ENCODE measurements around the gene ASPN.

ASPN gene

GRCh38 chr9:92482329-92482728, at the start of gene ASPN:
Gene ASPN (minus strand): TSS chr9:92482506.
- no peak for DNase-seq

- DNase-seq: no peak
Observed at GRCh38 chr9:92530893-92531292, 48.6 kb upstream of the ASPN start.

- no peak for DNase-seq
Observed at GRCh38 chr9:92529124-92529523, 46.8 kb upstream of the ASPN start.

GRCh38 chr9:92528522-92528849, 46.2 kb upstream of the ASPN start:
- no peak for DNase-seq

- DNase-seq: no peak
Observed at GRCh38 chr9:92527832-92528521, 45.7 kb upstream of the ASPN start.

- no peak for DNase-seq
Observed at GRCh38 chr9:92527291-92527828, 45.1 kb upstream of the ASPN start.

- no peak for DNase-seq
Observed at GRCh38 chr9:92525306-92525705, 43.0 kb upstream of the ASPN start.

GRCh38 chr9:92524881-92525280, 42.6 kb upstream of the ASPN start:
- DNase-seq: no peak

GRCh38 chr9:92522983-92523970, 41.0 kb upstream of the ASPN start:
- no peak for DNase-seq

- DNase-seq: no peak
Observed at GRCh38 chr9:92520837-92521236, 38.5 kb upstream of the ASPN start.

- DNase-seq: no peak
Observed at GRCh38 chr9:92518199-92518598, 35.9 kb upstream of the ASPN start.

- no peak for DNase-seq
Observed at GRCh38 chr9:92517046-92517445, 34.7 kb upstream of the ASPN start.

GRCh38 chr9:92516521-92516920, 34.2 kb upstream of the ASPN start:
- no peak for DNase-seq

- DNase-seq: no peak
Observed at GRCh38 chr9:92514635-92515034, 32.3 kb upstream of the ASPN start.

- DNase-seq: no peak
Observed at GRCh38 chr9:92513349-92513748, 31.0 kb upstream of the ASPN start.

GRCh38 chr9:92512622-92513021, 30.3 kb upstream of the ASPN start:
- no peak for DNase-seq

GRCh38 chr9:92510747-92511146, 28.4 kb upstream of the ASPN start:
- no peak for DNase-seq

GRCh38 chr9:92509050-92509449, 26.7 kb upstream of the ASPN start:
- DNase-seq: no peak

GRCh38 chr9:92508018-92508820, 25.9 kb upstream of the ASPN start:
- DNase-seq: no peak

GRCh38 chr9:92507496-92507895, 25.2 kb upstream of the ASPN start:
- DNase-seq: no peak

GRCh38 chr9:92507005-92507404, 24.7 kb upstream of the ASPN start:
- no peak for DNase-seq

GRCh38 chr9:92506184-92506857, 24.0 kb upstream of the ASPN start:
- DNase-seq: no peak

- DNase-seq: no peak
Observed at GRCh38 chr9:92504881-92505280, 22.6 kb upstream of the ASPN start.
